Forelimb muscle (tissue), 1 donor: ENCODE results near the gene PVR. TPM values are rescaled to one million over a fixed set of nuclear protein-coding genes. Genes with fewer than 3 reads are reported as not detected.
"Not testable (repeated sequence)": the region's sequence is repeated elsewhere in the genome, so short reads cannot be mapped to it uniquely, and the experiment has no call there.

Experiments used
- DNase-seq: peaks from one replicate; pipeline ENCODE4 v3.0.0-alpha.2; 2013; ENCODE audit warnings: low read depth
- polyA plus RNA-seq: library from polyadenylated mRNA; unstranded; fragments of 120-200 nt; gene quantifications from one replicate; pipeline ENCODE4 v1.2.1, GENCODE V29; 2013; ENCODE audit not compliant: insufficient read length

Gene PVR, protein sequence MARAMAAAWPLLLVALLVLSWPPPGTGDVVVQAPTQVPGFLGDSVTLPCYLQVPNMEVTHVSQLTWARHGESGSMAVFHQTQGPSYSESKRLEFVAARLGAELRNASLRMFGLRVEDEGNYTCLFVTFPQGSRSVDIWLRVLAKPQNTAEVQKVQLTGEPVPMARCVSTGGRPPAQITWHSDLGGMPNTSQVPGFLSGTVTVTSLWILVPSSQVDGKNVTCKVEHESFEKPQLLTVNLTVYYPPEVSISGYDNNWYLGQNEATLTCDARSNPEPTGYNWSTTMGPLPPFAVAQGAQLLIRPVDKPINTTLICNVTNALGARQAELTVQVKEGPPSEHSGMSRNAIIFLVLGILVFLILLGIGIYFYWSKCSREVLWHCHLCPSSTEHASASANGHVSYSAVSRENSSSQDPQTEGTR
- 19.6 TPM for polyA plus RNA-seq

DNA sequence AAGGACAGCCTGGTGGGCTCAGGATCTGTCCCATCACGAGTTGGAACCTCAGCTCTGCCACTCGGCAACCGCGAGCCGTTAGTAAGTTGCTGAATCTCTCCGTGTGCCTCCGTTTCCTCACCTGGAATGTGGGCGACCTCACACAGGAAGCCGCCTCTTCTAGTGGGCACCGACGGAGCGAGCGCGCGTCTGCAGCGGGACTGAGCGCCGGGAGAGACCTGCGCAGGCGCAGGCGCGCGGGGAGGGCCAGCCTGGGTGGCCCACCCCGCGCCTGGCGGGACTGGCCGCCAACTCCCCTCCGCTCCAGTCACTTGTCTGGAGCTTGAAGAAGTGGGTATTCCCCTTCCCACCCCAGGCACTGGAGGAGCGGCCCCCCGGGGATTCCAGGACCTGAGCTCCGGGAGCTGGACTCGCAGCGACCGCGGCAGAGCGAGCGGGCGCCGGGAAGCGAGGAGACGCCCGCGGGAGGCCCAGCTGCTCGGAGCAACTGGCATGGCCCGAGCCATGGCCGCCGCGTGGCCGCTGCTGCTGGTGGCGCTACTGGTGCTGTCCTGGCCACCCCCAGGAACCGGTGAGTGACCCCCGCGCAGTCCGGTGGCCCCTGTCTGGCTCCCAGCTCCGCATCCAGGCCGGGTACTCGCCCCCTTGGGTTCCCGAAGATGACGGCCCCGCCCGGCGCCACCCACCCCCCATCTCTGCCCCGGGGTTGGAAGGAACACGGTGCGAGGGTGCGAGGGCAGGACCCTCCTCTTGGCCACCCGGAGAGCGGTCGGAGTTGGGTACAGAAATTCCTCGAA lies at the start of gene PVR:
TSS of gene PVR (plus strand) at position 306 of the 797 bp plus-strand sequence. CDS start at position 493, 187 bp downstream.
- no peak for DNase-seq

DNA sequence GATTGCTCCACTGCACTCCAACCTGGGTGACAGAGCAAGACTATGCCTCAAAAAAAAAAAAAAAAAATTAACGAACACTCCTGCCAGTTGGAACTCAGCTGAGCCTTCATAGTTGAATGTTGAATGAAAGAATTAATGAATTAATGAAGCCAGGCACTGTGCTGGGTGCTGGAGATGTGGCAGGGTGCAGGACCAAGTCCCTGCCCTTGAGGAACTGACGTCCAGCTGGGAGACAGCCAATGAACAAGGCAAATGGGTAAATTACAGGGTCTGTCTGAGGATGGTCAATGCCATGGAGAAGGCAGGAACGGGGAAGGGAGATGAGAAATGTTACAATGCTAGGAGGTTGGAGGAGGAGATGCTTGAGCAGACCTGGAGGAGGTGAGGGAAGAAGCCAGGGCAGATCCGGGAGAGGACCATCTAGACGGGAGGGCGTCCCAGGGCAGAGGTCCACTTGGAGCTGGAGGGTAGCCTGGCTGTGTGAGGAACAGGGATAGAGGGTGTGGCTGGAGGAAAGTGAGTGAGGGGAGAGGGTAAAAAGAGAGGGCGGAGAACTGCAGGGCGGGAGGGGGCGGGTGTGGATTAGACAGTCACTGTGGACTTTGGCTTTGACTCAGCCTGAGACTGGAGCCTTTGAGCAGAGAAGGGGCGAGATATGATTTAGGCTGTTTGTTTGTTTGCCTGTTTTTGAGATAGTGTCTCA lies 47.1 kb upstream of the PVR start:
- DNase-seq, result no peak

DNA sequence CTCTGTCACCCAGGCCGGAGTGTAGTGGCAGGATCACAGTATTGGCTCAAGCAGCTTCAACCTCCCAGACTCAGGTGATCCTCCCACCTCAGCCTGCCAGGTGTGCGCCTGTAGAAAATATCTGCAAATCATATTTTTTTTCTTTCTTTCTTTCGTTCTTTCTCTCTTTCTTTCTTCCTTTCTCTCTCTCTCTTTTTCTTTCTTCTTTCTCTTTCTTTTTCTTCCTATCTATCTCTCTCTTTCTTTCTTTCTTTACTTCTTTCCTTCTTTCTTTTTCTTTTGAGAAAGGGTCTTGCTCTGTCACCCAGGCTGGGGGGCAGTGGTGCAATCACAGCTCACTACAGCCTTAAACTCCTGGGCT lies 46.6 kb upstream of the PVR start:
- no peak for DNase-seq

DNA sequence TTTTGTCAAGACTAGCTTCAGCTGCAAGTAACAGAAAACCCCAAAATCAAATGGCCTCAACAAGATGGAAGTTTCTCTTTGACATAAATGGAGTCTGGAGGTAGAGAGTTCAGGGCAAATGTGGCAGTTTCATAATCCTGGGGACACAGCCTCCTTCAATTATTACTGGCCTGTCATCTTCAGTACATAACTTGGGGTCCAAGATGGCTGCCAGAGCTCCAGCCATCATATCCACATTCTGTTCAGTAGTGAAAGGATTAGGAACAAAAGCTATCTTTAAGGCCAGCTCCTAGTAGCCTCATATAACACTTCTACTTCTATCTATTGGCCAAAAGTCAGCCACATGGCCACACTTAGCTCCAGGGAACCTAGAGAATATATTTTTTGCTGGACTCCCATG lies 45.4 kb upstream of the PVR start:
- DNase-seq, result no peak

DNA sequence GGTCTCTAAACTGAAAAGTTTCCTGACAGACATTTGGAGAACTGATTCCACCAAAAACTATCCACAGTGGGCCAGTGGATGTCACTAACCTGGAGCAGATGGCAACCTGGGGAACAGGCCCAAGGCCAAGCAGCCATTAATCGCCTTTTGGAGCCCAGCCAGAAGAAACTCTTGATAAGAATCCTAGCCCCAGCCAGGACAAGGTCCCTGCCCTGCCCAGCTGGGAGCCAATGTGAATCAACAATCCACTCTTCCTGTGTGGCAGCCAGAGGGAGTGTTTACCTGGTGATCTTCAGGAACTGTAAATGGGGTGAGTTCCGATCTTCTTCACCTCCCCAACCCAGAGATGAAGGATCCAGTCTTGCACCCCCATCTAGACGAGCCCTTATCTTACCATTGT lies 44.8 kb upstream of the PVR start:
- DNase-seq, result no peak

DNA sequence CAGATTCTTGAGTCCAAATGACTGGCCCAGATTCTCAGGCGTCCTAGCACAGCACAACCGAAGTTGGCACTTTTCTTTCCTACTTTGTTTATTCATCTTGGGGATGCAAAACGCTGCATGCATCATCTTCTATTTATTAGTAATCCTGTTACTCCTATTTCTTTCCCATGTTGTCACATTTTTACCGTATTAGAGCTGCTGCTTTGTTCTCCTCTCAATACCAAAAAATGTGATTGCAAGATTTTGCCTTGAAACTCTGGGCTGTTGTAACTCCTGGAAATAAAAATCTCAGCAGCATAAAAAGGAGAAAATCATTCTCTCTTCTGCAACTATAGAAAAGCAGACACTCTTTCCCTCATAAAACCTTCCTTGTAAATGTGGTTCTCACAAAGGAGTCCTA lies 43.2 kb upstream of the PVR start:
- no peak for DNase-seq

DNA sequence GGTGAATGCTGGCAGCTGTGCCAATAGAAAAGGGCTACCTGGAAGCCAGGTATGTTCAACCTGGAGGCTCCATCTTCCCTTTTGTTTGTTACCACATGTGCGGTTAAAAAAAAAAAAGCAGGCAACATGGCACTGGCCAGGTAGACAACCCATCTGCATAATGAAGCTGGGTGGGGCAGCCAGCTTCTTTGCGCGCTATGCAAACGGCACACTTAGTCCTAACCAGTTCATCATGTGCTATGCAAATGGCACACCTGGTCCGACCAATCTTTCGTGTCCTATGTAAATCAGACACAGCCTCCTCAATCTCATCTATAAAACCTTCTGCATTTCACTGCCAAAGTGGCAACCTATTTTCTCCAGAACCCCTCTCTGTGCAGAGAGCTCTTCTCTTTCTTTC lies 41.6 kb upstream of the PVR start:
- DNase-seq, result no peak

DNA sequence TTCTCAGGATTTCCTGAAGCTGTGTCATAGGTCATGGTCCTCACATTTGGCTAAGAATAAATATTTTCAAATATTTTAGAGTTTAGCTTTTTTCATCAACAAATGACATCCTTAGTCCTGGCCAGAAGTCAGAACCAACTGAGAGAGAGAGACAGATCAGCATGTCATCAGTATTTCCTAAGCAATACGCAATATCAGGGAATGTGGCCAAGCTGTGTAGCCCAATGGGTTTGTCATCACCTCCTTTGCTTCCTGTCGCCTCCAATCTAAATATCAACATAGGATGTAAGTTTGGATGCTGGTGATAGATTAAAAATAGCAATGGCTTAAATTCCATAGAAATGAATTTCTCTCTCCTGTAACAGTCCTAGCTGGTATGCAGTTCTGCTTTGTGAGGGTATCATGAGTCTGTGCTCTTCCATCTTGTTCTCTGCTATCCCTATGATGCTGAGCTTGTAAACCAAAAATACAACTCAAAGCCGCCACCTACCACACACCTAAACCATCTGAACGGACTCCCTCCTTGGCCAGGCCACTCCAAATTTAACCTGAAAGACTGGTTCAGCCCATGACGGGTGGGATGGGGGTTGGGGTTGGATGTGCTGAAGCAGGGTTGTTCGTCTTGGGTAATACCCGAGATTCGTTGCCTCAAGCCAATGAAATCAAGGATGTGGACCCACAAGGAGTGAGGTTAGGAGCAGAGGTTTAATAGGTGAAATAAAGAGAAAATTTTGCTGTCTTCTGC lies 40.3 kb upstream of the PVR start:
- no peak for DNase-seq

DNA sequence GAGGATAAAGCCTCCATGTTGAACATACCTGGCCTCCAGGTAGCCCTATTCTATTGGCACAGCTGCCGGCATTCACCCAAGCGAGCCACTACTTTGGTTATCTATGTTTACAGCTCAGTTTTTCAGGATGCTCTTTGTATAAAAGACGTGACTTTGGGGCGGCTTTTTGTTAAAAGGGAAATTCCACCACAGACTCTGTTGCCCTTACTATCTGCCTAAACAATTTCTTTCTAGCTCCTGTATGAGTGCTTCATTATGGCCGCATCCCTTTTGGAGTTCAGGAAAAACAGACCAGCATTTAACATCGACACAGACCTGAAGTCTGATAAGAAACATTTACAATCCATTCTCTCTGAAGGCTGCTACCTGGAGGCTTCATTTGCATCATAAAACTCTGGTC lies 39.5 kb upstream of the PVR start:
- no peak for DNase-seq

DNA sequence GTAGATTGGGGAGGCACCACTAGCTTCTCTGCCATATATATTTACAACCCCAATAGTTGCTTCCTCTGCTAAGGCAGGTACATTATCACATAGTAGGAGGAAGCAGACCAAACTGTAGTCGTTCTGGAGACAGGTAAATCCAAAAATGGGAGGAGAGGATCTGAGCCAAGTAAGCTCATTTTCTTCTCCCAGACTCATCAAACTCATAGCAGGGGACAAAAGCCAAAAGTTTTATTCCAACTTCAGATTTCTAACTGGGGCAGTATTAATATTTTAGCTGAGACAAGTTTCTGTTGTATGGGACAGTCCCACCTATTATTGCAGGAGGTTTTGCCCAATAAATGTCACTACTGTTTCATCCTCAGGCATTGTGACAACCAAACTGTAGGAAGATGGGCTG lies 38.2 kb upstream of the PVR start:
- DNase-seq, result no peak

DNA sequence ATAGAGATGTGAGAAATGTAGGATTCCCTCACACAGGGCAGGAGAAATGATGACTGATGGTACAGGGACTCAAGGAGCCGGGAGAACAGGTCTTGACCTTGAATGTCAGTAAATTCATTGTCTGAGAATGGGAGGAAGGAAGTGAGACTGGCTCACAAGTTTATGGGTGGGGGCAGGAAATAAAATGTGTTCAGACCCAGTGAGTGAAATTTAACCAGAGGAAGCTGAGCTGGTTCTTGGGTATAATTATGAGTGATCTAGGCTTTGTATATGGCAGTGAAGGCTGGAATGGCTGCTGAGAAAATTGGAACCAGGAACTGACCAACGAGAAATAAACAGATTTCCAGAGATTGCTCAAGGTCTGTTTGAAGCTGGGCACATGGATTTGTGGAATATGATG lies 36.7 kb upstream of the PVR start:
- DNase-seq, result no peak

DNA sequence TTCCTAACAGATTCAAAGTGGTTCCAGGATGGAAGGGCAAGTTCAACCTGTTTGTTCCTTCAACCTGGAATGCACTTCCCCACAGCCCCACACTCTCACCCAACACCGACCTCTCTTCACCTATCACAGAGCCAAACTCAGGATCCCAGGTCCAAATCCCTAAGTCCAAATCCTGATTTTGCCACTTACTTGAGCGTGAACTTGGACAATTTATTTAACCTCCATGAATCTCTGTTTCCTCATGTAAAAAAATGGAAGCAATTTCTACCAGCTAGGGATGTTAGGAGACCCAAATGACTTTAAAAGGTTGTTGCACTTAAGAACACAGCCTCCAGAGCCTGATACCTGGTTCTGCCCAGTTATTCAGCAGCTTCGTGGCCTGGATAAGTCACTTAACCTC lies 35.8 kb upstream of the PVR start:
- DNase-seq, result no peak

DNA sequence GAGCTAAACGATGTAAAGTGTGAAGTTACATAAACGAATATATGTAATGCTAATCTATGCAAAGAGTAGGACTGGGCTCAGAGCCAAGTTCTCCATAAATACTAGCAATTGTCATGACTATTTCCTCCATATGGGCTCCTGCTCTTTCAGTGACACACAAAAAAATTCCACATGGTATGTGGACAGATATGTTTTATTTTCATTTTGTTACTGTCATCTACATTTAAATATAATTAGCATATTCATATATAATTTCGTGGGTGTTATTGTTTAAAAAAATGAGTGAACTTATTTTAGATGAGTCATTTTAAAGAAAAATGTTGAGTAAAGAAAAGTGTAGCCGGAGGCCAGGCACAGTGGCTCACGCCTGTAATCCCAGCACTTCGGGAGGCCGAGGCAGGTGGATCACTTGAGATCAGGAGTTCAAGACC lies 35.3 kb upstream of the PVR start:
- no peak for DNase-seq

DNA sequence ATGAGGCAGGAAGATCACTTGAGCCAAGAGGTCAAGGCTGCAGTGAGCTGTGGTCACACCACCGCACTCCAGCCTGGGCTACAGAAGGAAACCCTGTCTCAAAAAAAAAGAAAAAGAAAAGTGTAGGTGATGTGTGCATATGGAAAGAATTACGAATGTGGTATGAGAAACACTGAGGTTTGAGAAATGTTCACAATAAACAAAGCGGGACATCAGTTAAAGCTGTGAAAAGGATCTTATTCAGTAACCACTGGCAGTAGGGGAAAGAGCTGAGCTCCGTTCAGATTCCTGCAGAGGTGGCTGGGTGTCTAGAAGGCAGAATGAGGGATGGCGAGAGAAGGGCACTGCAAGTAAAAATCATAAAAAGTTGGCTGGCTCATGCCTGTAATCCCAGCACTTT lies 34.5 kb upstream of the PVR start:
- DNase-seq, result no peak

DNA sequence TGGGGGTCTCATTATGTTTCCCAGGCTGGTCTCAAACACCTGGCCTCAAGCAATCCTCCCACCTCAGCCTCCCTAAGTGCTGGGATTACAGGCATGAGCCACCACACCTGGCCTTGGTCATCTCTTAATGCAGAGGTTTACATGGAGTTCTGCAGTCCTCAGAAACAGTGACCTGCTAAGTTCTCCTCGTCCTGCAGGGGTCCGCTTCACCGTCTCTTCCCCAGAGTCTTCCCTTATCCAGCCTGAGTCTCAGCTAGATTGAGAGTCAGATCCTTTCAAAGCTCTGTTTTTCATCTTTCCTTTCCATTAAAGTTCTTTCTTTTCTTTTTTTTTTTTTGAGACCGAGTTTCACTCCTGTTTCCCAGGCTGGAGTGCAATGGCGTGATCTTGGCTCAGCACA lies 33.2 kb upstream of the PVR start:
- not testable (repeated sequence) for DNase-seq

DNA sequence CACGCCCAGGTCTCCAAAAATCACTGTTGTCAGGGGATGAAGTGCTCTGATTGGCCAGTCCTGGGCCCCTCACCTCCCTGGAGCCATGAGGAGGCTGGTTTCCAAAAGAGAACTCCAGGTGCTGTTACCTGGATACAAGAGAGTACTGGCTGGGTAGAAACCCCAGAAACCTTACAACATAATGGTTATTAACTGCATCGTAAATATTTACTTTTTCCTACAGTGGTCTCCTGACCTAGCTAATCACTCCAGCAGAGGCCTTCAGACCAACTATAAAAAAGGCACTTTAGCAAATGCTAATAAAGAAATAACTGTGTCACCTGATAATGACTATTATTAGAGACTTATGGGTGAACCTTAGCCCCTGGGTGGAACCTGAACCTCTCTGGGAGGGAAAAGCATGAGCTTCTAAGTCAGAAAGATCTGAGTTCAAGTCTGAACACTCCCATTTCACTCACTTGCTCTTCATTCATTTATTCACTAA lies 31.9 kb upstream of the PVR start:
- DNase-seq, result no peak

DNA sequence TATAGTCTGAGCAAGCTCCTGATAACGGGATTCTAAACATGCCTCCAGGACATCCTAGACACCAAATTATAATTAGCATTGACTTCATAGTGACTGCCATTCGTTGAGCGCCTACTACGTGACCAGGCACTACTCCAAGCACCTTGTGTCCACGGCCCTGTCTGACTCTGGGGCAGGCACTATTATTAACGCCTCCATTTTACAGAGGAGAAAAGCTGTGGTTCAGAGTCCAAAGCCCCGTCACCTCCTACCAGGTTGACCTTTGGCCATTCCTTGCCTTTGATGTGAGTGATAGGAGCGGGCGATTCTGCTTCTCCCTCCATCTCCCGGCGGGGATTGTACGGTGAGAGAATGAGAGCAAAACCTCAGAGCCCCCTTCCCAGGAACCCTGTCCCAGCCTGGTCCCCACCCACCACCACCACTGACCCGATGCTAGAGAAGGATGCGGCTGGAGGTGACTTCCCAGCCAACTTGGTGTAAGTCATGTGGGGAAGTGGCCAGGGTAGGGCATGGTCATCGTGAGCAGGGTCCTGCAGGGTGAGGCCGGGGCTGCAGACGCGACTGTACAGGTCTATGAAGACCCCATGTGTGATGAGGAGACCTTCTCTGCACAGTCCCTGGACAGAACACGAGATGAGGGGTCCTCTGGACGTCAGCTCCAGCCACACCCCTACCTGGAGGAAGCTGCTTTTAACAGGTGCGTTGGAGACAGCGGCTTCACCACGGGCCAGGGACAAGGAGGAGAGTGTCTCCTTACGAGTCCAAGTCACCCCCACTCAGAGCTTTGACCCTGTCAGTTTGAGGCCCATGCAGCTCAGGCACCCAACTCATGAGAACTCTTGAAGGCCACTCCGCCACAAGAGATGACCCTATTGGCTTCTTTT lies 30.2 kb upstream of the PVR start, which contains the start of gene IGSF23:
TSS of gene IGSF23 (plus strand) at position 269 of the 884 bp plus-strand sequence. CDS start at position 352, 83 bp downstream.
- no peak for DNase-seq

DNA sequence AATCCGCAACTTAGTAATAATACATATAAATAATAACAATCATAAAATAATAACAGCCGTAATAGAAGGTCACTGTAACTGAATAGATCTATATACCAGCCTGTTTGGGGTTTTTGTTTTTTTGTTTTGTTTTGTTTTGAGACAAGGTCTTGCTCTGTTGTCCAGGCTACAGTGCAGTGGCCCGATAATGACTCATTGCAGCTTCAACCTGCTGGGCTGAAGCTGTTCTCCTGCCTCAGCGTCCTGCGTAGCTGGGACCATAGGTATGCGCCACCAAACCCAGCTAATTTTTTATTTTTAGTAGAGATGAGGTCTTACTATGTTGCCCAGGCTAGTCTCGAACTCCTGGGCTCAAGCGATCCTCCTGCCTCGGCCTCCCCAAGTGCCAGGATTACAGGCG lies 29.4 kb upstream of the PVR start:
- no peak for DNase-seq

DNA sequence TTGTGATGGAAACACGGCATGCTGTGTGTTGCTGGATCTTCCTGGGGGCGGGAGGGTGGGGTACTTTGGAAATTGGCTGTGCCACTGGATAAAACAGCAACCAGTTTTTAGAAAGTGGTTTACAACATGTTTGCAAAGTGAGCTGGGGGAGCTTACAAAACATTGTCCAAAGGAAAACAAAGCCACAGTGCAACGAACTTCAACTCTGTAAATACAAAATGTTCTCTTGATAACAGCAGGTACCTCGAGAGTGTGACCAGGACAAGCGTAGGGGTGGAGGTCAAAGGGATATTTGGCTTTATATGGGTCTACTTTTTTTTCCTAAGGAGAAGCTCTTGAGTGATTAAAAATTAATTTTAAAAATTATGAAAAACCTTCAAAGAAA lies 27.9 kb upstream of the PVR start:
- no peak for DNase-seq

DNA sequence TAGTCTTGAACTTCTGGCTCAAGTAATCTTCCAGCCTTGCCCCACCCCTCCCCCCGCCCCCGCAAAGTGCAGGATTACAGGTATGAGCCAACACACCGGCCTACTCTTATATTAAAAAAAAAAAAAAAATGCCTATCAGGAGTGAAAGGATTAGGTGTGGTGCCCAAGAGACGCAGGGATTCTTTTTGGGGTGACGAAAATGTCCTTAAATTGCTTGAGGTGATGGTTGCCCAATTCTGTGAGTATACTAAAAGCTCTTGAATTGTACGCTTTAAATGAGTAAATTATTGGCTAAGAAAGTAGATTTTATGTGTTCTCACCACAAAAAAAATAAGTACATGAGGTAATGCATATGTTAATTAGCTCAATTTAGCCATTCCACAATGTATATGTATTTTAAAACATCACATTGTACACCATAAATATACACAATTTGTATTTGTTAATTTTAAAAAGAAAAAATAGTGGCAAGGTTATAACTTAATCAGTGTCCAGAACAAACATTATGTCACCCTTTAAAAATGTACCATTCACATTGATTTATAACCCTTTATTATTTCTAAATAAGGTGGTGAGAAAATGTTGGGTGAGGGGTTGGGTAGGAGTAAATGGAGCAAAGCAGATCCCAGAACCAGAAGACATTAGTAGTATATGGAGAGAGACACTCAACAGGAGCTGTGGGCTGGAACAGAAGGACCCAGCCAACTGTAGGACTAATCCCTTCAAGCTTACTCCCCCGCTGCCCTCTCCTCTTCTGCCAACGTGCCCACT lies 26.4 kb upstream of the PVR start:
- DNase-seq, result no peak
